HG03457 (cell line): Measurements from ENCODE around the gene NCF2.
A peak's percentile ranks its signal among the peaks of the same experiment; 100 is the strongest.

Source experiments
- ATAC-seq: cut with Tn5 transposase; IDR thresholded peaks from one replicate; pipeline ENCODE4 v1.9.1; 2021; ENCODE audit warnings: moderate number of reproducible peaks; ENCODE audit not compliant: unreplicated experiment

NCF2 gene

DNA sequence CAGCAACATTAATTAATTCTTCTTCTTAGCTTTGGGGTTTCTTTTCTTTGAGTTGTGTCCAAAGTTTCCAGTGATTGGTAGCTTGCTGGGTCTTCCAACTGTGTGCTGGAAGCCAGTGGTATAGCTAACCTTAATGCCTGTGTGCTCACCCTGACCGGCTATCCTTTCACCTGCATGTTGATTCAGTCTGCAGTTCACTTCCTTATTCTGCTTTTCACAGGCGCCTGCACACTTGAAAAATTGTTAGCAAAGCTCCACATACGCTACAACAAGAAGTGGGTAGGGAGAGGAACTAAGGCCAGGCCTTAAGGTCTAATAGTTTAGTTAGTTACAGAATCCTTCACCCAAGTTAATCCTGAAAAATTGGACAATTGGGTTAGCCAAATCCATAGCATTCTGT lies 35.7 kb downstream of the NCF2 start:
- no peak for ATAC-seq

DNA sequence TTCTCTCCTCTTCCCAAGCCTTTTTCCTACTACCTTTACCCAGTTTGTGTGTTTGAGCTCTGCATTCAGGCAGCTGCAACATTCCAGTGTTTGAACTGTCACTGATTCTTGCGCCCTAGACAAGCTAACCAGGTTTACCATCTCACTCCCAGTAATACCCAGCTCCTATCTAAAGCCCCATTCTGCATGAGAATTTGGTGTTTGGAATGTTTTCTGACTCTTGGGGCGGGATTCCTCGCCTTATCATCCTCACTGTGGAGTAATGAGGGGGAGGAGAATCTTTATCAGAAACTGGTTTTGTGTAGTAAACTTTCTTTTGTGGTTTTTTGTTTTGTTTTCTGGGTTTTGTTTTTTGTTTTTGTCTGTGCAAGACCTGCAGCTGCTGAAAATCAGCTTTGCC lies 36.5 kb downstream of the NCF2 start:
- no peak for ATAC-seq

DNA sequence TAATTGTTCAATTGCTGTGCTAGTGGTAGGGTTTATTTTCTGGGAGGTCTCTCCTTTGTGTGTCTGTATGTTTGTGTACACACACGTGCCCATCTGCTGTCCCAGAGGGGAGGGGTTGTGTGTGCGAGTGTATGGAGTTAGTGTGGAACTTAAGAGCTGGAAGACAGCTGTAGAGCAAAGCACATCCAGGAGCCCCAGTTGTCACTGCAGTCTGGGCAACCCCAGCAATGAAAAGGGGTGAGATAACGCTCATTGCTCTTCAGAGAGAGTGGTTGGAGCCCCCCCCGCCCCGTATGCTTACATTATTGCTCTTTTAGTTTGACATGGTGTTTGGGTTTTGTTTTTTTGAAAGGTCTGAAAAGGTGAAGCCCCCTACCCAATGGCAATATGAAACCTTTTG lies 36.9 kb downstream of the NCF2 start:
- no peak for ATAC-seq

DNA sequence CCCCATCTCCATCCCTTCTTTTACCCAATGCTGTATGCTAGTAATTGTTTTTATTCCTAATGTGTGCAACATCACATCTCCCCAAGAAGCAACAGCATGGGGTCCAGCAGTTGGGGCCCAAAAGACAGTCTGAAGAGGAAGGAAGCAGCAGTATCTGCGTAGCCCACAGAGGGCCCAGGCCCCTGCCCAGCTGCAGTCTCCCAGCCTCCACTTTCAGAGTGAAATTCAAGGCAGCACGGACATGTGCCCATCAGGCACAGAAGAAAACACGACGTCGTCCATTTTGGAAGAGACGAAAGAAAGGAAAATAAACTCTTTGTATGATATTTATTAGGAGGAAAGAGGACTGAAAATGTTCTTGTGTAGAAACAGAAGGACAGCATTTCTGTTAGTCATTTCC lies 37.4 kb downstream of the NCF2 start:
- no peak for ATAC-seq

DNA sequence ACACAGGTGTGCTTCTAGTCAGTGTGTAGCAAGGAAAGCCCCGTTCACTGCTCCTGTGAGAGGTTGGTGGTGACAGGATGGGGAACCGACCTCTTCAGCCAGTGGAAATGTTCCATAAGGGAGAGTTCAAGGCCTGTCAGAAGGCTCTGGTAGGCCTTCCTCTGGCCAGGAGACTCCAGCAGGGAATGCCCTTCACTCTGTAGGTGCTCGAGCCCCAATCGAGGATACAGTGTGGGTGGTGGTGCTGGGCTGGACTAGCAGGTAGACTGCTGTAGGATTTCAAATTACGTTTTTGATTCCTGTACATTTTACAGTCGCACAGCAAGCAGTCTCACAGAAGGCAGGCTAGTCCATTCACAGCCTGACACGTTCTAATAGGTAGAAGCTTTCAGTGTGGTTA lies 37.8 kb downstream of the NCF2 start:
- ATAC-seq = no peak

DNA sequence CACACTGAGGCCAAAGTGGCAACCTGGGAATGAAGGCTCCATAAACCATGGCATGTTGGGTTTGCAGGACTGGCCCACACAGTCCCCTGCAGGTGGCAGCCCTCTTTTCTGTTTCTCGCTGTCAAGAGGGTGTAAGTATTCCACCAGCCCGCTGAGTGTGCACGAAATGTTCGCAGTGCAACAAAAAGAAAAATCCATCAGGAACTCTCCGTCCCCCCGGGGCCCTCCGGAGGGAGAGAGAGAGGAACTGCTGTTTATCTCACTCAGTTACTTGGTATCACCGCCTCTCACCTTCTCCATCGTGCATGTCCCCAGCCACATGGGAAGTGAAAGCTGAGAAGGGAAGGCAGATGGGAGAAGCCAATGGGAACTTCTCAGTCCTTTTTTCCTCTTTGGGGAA lies 38.3 kb downstream of the NCF2 start:
- no peak for ATAC-seq

DNA sequence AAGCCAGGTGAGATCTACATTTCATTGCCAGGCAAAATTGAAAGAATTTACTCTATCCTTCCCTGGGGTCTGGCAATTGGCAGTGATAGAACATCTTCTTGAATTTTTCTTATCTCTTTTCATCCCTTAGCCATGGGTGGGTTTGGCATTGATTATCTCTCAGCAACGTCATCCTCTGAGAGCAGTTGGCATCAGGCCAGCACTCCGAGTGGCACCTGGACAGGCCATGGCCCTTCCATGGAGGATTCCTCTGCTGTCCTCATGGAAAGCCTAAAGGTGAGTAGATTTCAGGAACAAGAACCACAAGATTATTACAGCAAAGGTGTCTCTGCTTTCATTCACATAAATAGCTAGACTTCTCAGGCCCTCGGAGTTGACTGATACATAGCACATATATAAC lies 39.3 kb downstream of the NCF2 start:
- no peak for ATAC-seq

DNA sequence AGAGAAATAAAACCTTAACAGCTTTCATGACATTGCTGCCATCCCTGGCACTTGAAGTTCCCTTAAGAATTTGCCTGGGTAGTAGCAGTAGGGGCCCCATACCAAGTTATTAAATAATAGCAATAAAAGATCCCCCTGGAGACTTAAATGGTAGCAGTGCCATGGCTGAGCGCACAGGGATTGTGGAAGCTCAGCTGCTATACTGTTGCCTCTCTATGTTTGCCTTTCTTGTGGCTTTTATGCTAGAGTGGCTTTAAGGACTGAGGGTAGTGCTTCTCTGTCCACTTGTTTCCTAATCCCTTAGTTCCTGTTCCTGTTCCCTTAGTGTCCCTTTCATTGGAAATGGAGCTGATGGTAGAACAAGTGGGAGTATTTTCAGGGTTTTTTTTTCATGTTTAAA lies 42.1 kb downstream of the NCF2 start:
- ATAC-seq = no peak

GRCh38 chr1:183546427-183546826 lies 43.8 kb downstream of the NCF2 start:
- no peak for ATAC-seq

DNA sequence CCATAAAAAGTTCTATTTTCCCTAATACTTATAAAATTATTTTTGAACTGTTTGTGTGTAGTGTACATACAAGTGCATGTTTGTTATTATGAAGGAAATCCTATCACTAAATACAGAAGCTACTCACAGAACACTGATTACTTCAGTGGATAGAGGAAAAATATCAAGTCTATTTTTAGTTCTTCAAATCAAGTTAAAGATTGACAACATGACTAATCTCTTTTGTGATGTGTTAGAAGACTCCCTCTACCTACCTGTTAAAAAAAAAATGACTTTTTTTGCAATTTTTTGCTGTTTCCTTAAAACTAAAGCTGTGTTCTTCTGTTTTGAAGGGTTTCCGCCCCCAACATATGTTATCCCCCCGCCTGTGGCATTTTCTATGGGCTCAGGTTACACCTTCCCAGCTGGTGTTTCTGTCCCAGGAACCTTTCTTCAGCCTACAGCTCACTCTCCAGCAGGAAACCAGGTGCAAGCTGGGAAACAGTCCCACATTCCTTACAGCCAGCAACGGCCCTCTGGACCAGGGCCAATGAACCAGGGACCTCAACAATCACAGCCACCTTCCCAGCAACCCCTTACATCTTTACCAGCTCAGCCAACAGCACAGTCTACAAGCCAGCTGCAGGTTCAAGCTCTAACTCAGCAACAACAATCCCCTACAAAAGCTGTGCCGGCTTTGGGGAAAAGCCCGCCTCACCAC lies 45.5 kb downstream of the NCF2 start:
- no peak for ATAC-seq

DNA sequence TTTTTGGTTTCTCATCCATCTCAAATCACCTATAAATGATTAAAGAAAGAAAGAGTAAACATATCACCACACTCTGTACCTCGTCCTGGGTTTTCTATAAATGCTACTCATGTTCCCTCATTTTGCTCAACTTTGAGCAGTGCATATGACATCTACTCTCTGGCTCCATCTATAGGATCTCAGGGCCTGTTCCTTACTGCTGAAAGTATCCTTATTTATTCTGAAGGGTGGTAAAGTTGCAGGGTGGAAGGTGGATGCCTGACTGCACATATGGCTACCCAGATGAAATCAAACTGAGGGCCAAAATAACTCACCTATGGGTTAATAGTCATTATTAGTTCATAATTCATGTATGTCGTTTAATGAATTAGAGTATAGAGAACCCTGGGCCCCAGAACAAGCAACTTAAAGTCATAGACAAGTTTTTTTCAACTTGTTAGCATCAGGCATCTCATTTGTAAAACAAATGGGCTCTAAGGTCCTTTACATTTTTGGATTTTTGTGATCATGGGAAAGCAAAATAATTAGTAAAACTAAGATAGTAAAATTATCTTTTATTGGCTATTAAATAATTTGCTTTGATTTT lies 46.5 kb downstream of the NCF2 start:
- ATAC-seq = peak; percentile 60

GRCh38 chr1:183537405-183537804 lies 52.9 kb downstream of the NCF2 start:
- no peak for ATAC-seq

- ATAC-seq = no peak
These were observed 56.6 kb downstream of the NCF2 start for GRCh38 chr1:183533617-183534174.

- ATAC-seq = no peak
These were observed 61.7 kb downstream of the NCF2 start for GRCh38 chr1:183528577-183528976.

DNA sequence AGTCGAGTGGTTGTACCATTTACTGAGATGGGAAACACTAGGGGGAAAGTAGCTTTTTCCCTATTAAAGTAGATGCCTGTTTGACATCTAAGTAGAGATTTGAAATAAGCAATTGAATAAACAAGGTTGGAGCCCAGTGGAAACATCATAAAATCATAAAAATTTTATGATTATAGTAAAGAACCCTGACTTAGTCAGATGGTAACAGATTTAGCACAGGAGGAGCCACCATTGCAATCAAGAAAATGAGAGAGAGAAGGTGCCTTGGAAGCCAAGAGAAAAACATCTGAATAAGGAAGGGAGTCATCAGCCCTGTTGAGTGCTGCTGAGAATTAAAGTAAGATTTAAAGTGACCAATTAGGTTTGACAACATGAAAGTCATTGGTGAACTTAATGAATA lies 68.2 kb downstream of the NCF2 start:
- no peak for ATAC-seq

- no peak for ATAC-seq
These were observed 69.9 kb downstream of the NCF2 start for GRCh38 chr1:183520379-183520778.

GRCh38 chr1:183517401-183517800 lies 72.9 kb downstream of the NCF2 start:
- no peak for ATAC-seq

DNA sequence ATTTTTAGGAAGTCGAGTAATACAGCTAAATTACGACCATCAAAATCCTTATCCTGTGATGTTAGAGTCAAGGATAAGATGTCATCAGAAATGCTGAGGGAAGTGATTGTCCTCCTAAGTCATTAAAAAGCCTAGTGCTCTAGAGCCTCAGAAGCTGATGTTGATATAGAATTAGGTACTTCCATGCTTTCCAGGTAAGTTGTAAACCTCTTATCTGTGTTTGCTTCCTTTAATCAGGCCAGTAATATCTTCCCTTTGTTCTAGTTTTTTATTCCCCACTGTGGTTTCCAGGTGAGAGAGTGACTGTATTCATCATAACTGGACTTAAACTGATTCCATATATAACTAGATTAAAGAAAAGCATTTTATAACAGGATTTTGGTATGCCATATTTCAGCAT lies 73.5 kb downstream of the NCF2 start:
- no peak for ATAC-seq

DNA sequence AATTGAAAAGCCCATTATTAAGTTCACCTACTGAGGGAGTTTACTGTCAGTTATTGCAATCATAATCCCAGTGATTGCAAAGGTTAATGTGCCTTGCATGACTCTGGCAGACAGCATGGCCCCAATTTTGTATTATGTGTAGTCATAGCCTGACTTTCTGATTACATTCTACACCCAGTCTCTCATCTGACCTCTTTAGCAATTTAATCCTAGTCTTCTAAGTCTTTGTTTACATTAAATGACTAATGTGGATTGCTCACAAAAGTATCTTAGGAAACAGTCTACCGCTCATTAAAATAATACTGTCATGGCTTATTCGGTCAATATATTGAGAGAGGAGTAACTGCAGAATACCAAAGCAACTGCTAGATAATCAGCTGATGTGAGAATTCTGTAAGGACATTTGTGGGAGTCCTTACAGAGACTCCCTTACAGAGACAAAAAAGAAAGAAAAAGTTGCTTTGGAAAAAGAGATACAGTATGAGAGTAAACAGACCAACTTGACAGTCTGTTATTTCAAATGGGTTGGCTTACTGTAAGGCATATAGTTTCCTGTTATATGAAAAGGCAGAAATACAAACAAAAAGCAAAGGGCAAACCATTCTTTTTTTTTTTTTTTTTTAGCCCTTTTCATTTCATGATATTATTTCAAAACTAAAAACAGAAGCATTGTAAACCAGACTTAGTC lies 75.1 kb downstream of the NCF2 start:
- ATAC-seq = no peak

DNA sequence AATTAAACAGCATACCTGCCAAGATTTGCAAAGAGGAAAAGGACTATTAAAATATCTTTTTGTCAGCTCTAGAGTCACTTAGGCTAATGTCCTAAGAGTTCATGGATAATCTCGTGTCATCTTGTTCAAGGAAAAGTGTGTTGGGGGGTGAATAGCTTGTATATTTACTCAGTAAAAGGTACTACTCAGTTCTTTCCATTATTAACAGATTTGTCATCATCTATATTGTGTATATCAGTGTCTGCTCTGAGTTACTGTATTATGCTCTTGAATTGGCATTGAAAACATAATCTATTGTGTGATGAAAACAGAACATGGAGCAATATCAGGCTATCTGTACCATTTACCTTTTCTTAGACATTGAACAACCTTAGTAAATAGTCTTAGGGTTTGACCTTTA lies 76.0 kb downstream of the NCF2 start:
- no peak for ATAC-seq

- ATAC-seq = no peak
These were observed 77.8 kb downstream of the NCF2 start for GRCh38 chr1:183512450-183512849.

- ATAC-seq = no peak
These were observed 81.6 kb downstream of the NCF2 start for GRCh38 chr1:183508694-183509093.
